Upper lobe of left lung (tissue), 6 donors: Measurements from ENCODE around the gene AMT. TPM values are rescaled to one million over a fixed set of nuclear protein-coding genes. Genes with fewer than 3 reads are reported as not detected.

ENCODE experiments used
- ATAC-seq, 2 donors: fragments of 200-7000 bp; cut with Tn5 transposase; one replicate each; pipeline ENCODE4 v1.9.1; 2022; ENCODE audit warnings: mild to moderate bottlenecking in 2 of 2, moderate library complexity in 2 of 2; ENCODE audit not compliant: low FRiP score in 2 of 2
- DNase-seq, 2 donors: peaks; one replicate each; pipeline ENCODE4 v3.0.0-alpha.2; 2019 to 2020
- H3K27ac ChIP-seq, 4 donors: fragments of 200-600 bp; sonication (generic); one replicate each; pipeline ENCODE4 v1.5.1; 2016 to 2019
- H3K27me3 ChIP-seq, 4 donors: fragments of 200-600 bp; sonication (generic); one replicate each; pipeline ENCODE4 v1.5.1; 2017 to 2019
- H3K36me3 ChIP-seq, 4 donors: fragments of 200-600 bp; sonication (generic); one replicate each; pipeline ENCODE4 v1.5.1; 2016 to 2019
- H3K4me1 ChIP-seq, 4 donors: fragments of 200-600 bp; sonication (generic); one replicate each; pipeline ENCODE4 v1.5.1; 2018 to 2019
- H3K4me3 ChIP-seq, 4 donors: fragments of 200-600 bp; sonication (generic); one replicate each; pipeline ENCODE4 v1.5.1; 2017 to 2019; ENCODE audit warnings: mild to moderate bottlenecking in 2 of 4, moderate library complexity in 1 of 4
- H3K9me3 ChIP-seq, 4 donors: fragments of 200-600 bp; sonication (generic); one replicate each; pipeline ENCODE4 v1.5.1; 2018 to 2019
- EP300 ChIP-seq, 4 donors: sonication (generic); formaldehyde crosslinking; IDR thresholded peaks; one replicate each; pipeline ENCODE4 v1.5.1; 2017; ENCODE audit warnings: antibody characterized with exemption in 4 of 4, control low read depth in 2 of 4
- POLR2A ChIP-seq, 4 donors: fragments of 450-650 bp; IDR thresholded peaks; one replicate each; pipeline ENCODE4 v1.5.1; 2016 to 2017; ENCODE audit warnings: antibody characterized with exemption in 4 of 4, mild to moderate bottlenecking in 2 of 4
- POLR2AphosphoS5 ChIP-seq, 2 donors: sonication (generic); formaldehyde crosslinking; IDR thresholded peaks; one replicate each; pipeline ENCODE4 v1.5.1; 2017; ENCODE audit warnings: antibody characterized with exemption in 2 of 2
- WGBS, 2 donors: methylation state at CpG; one replicate each; pipeline ENCODE4 v1.1.5; 2017 to 2018; 5-methylcytosine and 5-hydroxymethylcytosine counted together
- total RNA-seq, 6 donors: library from RNA; depleted of rRNA in 4 of 6; stranded (reverse); fragments of >200 nt in 4 of 6; gene quantifications; one replicate each; pipeline versions ENCODE4 v1.1.0 to v1.2.1, GENCODE V29; 2016 to 2021
- TF ChIP-seq, protein P1 (sequence below), 6 experiments: fragments of 450-650 bp in 4 of 6; fragments of 200-600 bp in 2 of 6; sonication (generic) in 2 of 6; IDR thresholded peaks; one replicate each; pipeline ENCODE4 v1.5.1; 2016 to 2019; ENCODE audit warnings: antibody characterized with exemption in 6 of 6
- donor health status: DM: no; HTN: no; CAD: no; lungs with moderate emphysema.
- donor health status: DM: no; HTN: yes; CAD: no; lungs with severe emphysema.

Gene AMT
- total RNA-seq, 6 donors from 2014 or later = 2.3 to 59.7 (median 11.4) TPM

DNA sequence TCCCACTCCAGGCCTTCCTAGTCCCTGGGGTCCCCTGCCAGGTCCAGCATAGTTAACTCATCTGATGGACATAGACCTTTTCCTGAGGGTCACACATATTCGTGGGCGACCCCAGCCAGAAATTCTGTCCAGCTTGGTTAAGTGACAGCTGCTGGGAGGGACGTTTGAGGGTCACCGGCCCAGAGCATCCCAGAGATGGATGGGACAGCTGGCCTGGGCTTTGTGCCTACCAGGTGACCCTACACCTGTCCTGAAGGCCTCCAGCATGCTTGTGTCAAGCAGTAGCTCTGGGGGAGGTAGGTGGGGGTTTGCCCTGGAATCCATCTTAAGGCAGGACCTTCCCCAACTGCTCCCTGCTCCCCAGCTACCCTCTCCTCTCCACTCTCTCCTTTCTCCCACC, 38.7 kb upstream of the AMT start:
- Histone ChIP-seq H3K4me3 (no peak overlapping the region), H3K27ac (peak overlapping the region; percentile 57 to 83 (median 78)), H3K36me3 (no peaks in the 10 kb centered on the region), H3K4me1 (peaks cover 14 to 47% (median 24%) of the 10 kb centered on the region in 4 donors), H3K9me3 (no peaks in the 10 kb centered on the region), H3K27me3 (no peaks in the 10 kb centered on the region)
- WGBS, 2 donors = 73 to 90% methylated on average over 3 to 4 of the region's 4 CpGs
- ATAC-seq (no peak), DNase-seq (no peak)
- no peak for TF ChIP-seq EP300 (IDR thresholded peaks at IDR 0.05)
- no peak for TF ChIP-seq POLR2A (IDR thresholded peaks at IDR 0.05)
- TF ChIP-seq, protein P1, sequence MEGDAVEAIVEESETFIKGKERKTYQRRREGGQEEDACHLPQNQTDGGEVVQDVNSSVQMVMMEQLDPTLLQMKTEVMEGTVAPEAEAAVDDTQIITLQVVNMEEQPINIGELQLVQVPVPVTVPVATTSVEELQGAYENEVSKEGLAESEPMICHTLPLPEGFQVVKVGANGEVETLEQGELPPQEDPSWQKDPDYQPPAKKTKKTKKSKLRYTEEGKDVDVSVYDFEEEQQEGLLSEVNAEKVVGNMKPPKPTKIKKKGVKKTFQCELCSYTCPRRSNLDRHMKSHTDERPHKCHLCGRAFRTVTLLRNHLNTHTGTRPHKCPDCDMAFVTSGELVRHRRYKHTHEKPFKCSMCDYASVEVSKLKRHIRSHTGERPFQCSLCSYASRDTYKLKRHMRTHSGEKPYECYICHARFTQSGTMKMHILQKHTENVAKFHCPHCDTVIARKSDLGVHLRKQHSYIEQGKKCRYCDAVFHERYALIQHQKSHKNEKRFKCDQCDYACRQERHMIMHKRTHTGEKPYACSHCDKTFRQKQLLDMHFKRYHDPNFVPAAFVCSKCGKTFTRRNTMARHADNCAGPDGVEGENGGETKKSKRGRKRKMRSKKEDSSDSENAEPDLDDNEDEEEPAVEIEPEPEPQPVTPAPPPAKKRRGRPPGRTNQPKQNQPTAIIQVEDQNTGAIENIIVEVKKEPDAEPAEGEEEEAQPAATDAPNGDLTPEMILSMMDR (IDR thresholded peaks at IDR 0.05) = no peak
- TF ChIP-seq POLR2AphosphoS5 (IDR thresholded peaks at IDR 0.05) = no peak

DNA sequence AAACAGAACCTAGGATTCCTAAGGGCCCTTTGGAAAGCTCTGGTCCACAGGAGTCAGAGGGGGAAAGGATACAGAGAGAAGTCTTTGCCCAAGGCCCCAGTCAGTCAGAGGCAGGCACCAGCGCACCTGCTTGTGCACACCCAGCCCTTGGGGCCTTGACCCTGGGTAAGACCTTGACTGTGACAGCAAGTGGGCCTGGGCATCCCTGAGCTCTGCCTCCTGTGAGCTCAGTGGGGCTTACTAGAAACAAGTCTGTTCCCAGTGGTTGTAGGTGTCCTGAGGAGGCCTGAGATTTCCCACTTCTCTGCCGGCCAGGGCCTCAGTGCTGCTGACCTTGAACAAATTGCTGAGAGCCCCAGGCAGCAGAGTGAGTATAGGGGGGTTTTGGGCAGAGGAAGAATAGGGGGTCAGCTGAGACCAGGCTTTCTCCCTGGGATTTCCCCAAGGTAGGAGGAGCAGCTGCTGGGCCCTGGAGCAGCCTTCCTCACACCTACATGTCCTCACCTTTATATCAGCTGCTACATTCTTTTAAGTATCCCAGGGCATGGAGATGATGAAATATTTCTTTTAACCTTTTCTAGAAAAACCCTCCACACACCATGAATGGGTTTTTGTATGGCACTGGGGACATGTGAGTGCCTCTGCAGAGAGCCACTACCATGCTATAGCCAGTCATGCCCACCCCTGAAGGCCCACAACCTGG, 38.1 kb upstream of the AMT start:
- Histone ChIP-seq H3K27ac (peak overlapping the region in 3 of 4 donors; percentile 76 to 83 (median 79)), H3K4me1 (peaks cover 14 to 41% (median 23%) of the 10 kb centered on the region in 4 donors), H3K9me3 (no peaks in the 10 kb centered on the region), H3K36me3 (no peaks in the 10 kb centered on the region), H3K27me3 (no peaks in the 10 kb centered on the region), H3K4me3 (no peak overlapping the region)
- ATAC-seq (no peak), DNase-seq (no peak)
- WGBS, 2 donors = 92% methylated on average over 1 to 2 of the region's 2 CpGs
- TF ChIP-seq POLR2A (IDR thresholded peaks at IDR 0.05) = no peak
- TF ChIP-seq POLR2AphosphoS5 (IDR thresholded peaks at IDR 0.05) = no peak
- TF ChIP-seq EP300 (IDR thresholded peaks at IDR 0.05) = no peak
- TF ChIP-seq, protein P1 (IDR thresholded peaks at IDR 0.05) = no peak

DNA sequence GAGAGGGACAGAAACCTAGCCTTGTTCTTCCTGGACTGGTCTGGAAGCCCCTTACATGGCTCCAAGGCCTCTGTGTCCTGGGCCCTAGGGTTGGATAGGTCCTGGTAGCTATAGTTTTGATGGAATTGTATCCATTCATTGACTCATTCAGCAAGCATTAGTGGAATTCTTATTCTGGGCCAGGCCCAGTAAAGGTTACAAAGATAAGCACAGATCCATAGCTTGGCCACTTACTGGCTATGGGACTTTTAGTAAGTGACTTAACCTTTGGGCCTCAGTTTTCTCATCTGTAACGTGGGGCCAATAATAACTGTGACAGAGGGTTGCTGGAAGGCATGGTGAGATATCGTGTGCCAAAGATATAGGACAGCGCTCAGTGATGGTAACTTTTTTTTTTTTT, 34.2 kb upstream of the AMT start:
- Histone ChIP-seq H3K4me3 (no peak overlapping the region), H3K27ac (no peak overlapping the region), H3K4me1 (peaks cover 11 to 25% (median 22%) of the 10 kb centered on the region in 4 donors), H3K36me3 (no peaks in the 10 kb centered on the region), H3K27me3 (no peaks in the 10 kb centered on the region), H3K9me3 (no peaks in the 10 kb centered on the region)
- WGBS, 2 donors = 95 to 100% methylated on average over 1 to 3 of the region's 3 CpGs
- no peak for TF ChIP-seq EP300 (IDR thresholded peaks at IDR 0.05)
- no peak for ATAC-seq
- no peak for DNase-seq

DNA sequence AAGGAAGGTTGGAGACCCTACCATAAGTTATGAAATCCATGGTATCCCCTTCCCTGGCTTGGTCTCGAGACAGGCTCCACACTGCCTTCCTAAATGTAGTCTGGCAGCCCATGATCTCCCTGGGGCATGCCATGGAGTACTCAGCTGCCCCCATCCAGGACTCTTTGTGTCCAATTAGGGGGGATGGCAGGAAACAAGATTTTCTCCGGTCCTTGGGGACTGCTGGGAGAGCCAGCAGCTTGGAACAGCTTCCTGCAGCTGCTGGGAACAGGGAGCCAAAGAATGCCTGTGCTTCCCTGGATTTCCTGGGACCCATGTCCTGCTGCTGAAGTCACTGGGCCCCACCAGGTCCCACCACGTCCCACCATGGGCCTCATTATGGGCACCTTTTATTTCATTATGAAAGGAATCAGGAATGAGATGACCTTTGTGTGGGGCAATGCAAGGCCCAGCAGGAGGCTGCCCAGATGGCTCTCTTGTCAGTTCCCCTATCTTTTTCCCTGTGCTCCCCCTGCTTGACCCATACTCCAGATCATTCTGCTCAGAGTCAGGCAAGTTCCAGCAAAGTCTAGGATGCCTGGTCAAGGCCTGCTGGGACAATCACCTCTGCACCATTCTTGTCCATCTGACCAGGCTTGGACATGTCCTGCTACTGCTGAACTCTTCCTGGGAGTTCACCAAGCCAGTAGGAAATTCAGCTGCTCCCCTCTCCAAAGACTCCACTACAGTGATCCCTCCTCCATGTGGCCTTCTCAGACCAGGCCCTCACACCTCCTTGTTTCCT, 32.8 kb upstream of the AMT start:
- no peak for TF ChIP-seq POLR2AphosphoS5 (IDR thresholded peaks at IDR 0.05)
- TF ChIP-seq POLR2A (IDR thresholded peaks at IDR 0.05) = no peak
- TF ChIP-seq EP300 (IDR thresholded peaks at IDR 0.05) = no peak
- TF ChIP-seq, protein P1 (IDR thresholded peaks at IDR 0.05) = no peak
- Histone ChIP-seq H3K4me3 (no peak overlapping the region), H3K36me3 (no peaks in the 10 kb centered on the region), H3K27ac (peak overlapping the region in 2 of 4 donors; percentile 32 to 53), H3K4me1 (peaks cover 6 to 15% (median 14%) of the 10 kb centered on the region in 4 donors), H3K27me3 (no peaks in the 10 kb centered on the region), H3K9me3 (no peaks in the 10 kb centered on the region)
- ATAC-seq = no peak
- whole genome bisulfite sequencing, 2 donors = 56 to 68% methylated on average over 3 of the region's 3 CpGs
- no peak for DNase-seq

DNA sequence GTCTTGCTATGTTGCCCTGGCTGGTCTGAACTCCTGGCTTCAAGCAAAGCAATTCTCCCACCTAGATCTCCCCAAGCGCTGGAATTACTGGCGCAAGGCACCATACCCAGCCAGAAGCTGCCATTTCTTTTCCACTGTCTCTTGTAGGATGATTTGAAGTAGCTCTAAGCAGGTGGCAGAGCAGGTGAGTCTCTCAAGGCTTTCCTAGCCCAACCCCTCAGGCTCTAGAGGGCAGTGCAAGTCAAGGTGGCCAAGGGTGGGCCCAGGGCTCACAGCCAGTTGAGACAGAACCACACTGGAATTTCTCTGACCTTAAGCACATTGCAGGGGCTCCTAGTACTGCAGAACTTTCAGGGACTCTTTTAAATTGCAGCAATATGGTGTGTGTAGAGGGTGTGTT, 32.2 kb upstream of the AMT start:
- Histone ChIP-seq H3K4me1 (peaks cover 6 to 14% (median 13%) of the 10 kb centered on the region in 4 donors), H3K27me3 (no peaks in the 10 kb centered on the region), H3K27ac (peak overlapping the region in 2 of 4 donors; percentile 32 to 53), H3K4me3 (no peak overlapping the region), H3K36me3 (no peaks in the 10 kb centered on the region), H3K9me3 (no peaks in the 10 kb centered on the region)
- ATAC-seq (peak in 1 of 2 donors; percentile 41), DNase-seq (peak in 1 of 2 donors; percentile 51)
- WGBS, 2 donors = 89 to 94% methylated on average over 2 of the region's 2 CpGs
- TF ChIP-seq EP300 (IDR thresholded peaks at IDR 0.05) = no peak
- TF ChIP-seq, protein P1 (IDR thresholded peaks at IDR 0.05) = peak in 3 of 6 experiments; percentile 24 to 34 (median 29)
